Ovary (tissue), 3 donors: ENCODE measurements around the gene PTMA.
A peak's percentile ranks its signal among the peaks of the same experiment; 100 is the strongest.

Experiments used
- CTCF ChIP-seq, 3 donors: fragments of 450-650 bp in 2 of 3; fragments of 200-600 bp in 1 of 3; IDR thresholded peaks; one replicate each; pipeline versions ENCODE4 v1.5.1 to v1.8.0; 2016 to 2022; ENCODE audit warnings: antibody characterized with exemption in 3 of 3, mild to moderate bottlenecking in 1 of 3
- EP300 ChIP-seq: sonication (generic); formaldehyde crosslinking; IDR thresholded peaks from one replicate; pipeline ENCODE4 v1.6.1; 2017; ENCODE audit warnings: antibody characterized with exemption
- donor health status: DM: no; HTN: no; CAD: no.

- TF ChIP-seq EP300 (peak; percentile 4), CTCF (IDR thresholded peaks at IDR 0.05) (peak in 2 of 3 donors; percentile 19 to 44)
These were observed 46.1 kb upstream of the PTMA start for GRCh38 chr2:231662028-231662810.
